Activated naive CD4-positive, alpha-beta T cell treated with Interleukin-2 at 50 U/mL for 16 hours (primary cell): ENCODE measurements around the gene UBL4B.
A peak's percentile ranks its signal among the peaks of the same experiment; 100 is the strongest.

Source experiments
- DNase-seq: peaks from one replicate; pipeline ENCODE4 v3.0.0-alpha.2; 2020

The UBL4B gene

GRCh38 chr1:110086961-110087360 is 25.3 kb upstream of the UBL4B start:
- no peak for DNase-seq

GRCh38 chr1:110087812-110088738 is 24.2 kb upstream of the UBL4B start:
- DNase-seq: peak; percentile 37

- DNase-seq: no peak
Observed at GRCh38 chr1:110088739-110089316, 23.4 kb upstream of the UBL4B start.

GRCh38 chr1:110089561-110090275 is 22.5 kb upstream of the UBL4B start:
- no peak for DNase-seq

- DNase-seq: no peak
Observed at GRCh38 chr1:110091381-110091780, 20.9 kb upstream of the UBL4B start.

GRCh38 chr1:110091791-110092190 is 20.5 kb upstream of the UBL4B start:
- no peak for DNase-seq

- DNase-seq: no peak
Observed at GRCh38 chr1:110092991-110093390, 19.3 kb upstream of the UBL4B start.

GRCh38 chr1:110094931-110095654 is 17.1 kb upstream of the UBL4B start:
- no peak for DNase-seq

- DNase-seq: no peak
Observed at GRCh38 chr1:110097507-110098221, 14.6 kb upstream of the UBL4B start.

- DNase-seq: no peak
Observed at GRCh38 chr1:110098222-110099026, 13.8 kb upstream of the UBL4B start.

GRCh38 chr1:110100335-110100734 is 11.9 kb upstream of the UBL4B start:
- no peak for DNase-seq

GRCh38 chr1:110102081-110102480 is 10.2 kb upstream of the UBL4B start:
- DNase-seq: no peak

- peak; percentile 63 for DNase-seq
Observed at GRCh38 chr1:110106013-110106941, 6.0 kb upstream of the UBL4B start.

GRCh38 chr1:110107867-110108469 is 4.3 kb upstream of the UBL4B start:
- no peak for DNase-seq

- no peak for DNase-seq
Observed at GRCh38 chr1:110111081-110111480, 1.2 kb upstream of the UBL4B start.

- no peak for DNase-seq
Observed at GRCh38 chr1:110112656-110113055, 413 bp downstream of the UBL4B start.

GRCh38 chr1:110113551-110113950 is 1.3 kb downstream of the UBL4B start:
- no peak for DNase-seq

- DNase-seq: no peak
Observed at GRCh38 chr1:110114173-110114572, 1.9 kb downstream of the UBL4B start.

- no peak for DNase-seq
Observed at GRCh38 chr1:110114784-110115183, 2.5 kb downstream of the UBL4B start.
